B cell (primary cell): ENCODE data around the gene PRSS8. TPM values are rescaled to one million over a fixed set of nuclear protein-coding genes. Genes with fewer than 3 reads are reported as not detected.

Source experiments
- ATAC-seq: fragments of 200-7000 bp; cut with Tn5 transposase; one replicate; pipeline ENCODE4 v1.10.0; 2021; ENCODE audit warnings: low read depth, mild to moderate bottlenecking, moderate number of reproducible peaks, moderate library complexity
- CTCF ChIA-PET: fragments of 350-600 bp; sonication (Branson Sonifier 250); formaldehyde crosslinking; loops from one replicate; lab custom pipeline; 2021; ENCODE audit warnings: antibody characterized with exemption, inconsistent platforms; lab: Charles Lee
- POLR2A ChIA-PET: fragments of 350-600 bp; sonication (Branson Sonifier 250); formaldehyde crosslinking; loops from one replicate; lab custom pipeline; 2021; ENCODE audit warnings: antibody characterized with exemption; lab: Charles Lee
- DNase-seq: peaks from one replicate; pipeline ENCODE4 v3.0.0; 2013
- H2AFZ ChIP-seq: 2 replicates; pipeline ENCODE4 v1.6.1; 2012; ENCODE audit warnings: mild to moderate bottlenecking, low read depth, low read length; ENCODE audit not compliant: insufficient read depth, poor library complexity, severe bottlenecking
- H3K27ac ChIP-seq, 2 donors: 1 replicate in 1 of 2; 2 replicates in 1 of 2; pipeline ENCODE4 v1.5.1; 2012 to 2013; ENCODE audit warnings: low read length in 2 of 2, mild to moderate bottlenecking in 2 of 2, moderate library complexity in 1 of 2
- H3K27me3 ChIP-seq, 4 experiments: fragments of 200-600 bp in 1 of 4; sonication (generic) in 1 of 4; replicated peaks in 1 of 4; 1 replicate in 2 of 4; 2 replicates in 2 of 4; pipeline versions ENCODE4 v1.6.1 to v1.7.0; 2013 to 2016; ENCODE audit warnings: low read length in 3 of 4, mild to moderate bottlenecking in 2 of 4, mixed read lengths in 1 of 4, moderate library complexity in 1 of 4; ENCODE audit not compliant: insufficient read depth in 4 of 4, control insufficient read depth in 3 of 4; ENCODE audit errors: control extremely low read depth in 1 of 4
- H3K36me3 ChIP-seq, 2 experiments: replicated peaks in 1 of 2; 1 replicate in 1 of 2; 2 replicates in 1 of 2; pipeline versions ENCODE4 v1.6.1 to v1.7.1; 2013; ENCODE audit warnings: low read length in 1 of 2; ENCODE audit not compliant: insufficient read depth in 2 of 2, control insufficient read depth in 1 of 2; ENCODE audit errors: control extremely low read depth in 1 of 2, extremely low read depth in 1 of 2
- H3K4me1 ChIP-seq, 2 donors: fragments of 200-600 bp in 1 of 2; sonication (generic) in 1 of 2; 1 replicate in 1 of 2; 2 replicates in 1 of 2; pipeline versions ENCODE4 v1.5.1 to v1.6.1; 2013 to 2017; ENCODE audit warnings: low read length in 2 of 2; ENCODE audit not compliant: control insufficient read depth in 2 of 2, insufficient read depth in 2 of 2
- H3K4me2 ChIP-seq: replicated peaks from 2 replicates; pipeline ENCODE3; 2012; ENCODE audit warnings: mild to moderate bottlenecking, low read depth, low read length; ENCODE audit not compliant: poor library complexity, severe bottlenecking
- H3K4me3 ChIP-seq, 5 experiments: fragments of 200-600 bp in 1 of 5; sonication (generic) in 1 of 5; 1 replicate in 3 of 5; 2 replicates in 2 of 5; pipeline versions ENCODE4 v1.5.1 to v1.7.0; 2011 to 2016; ENCODE audit warnings: low read length in 4 of 5, mild to moderate bottlenecking in 4 of 5, low read depth in 2 of 5, control low read depth in 1 of 5, moderate library complexity in 1 of 5; ENCODE audit not compliant: insufficient read depth in 1 of 5; ENCODE audit errors: control extremely low read depth in 1 of 5, extremely low read depth in 1 of 5
- H3K79me2 ChIP-seq: fragments of 200-600 bp; sonication (generic); one replicate; pipeline ENCODE4 v1.6.0; 2016; ENCODE audit warnings: low read length; ENCODE audit not compliant: control insufficient read depth, insufficient read depth
- H3K9ac ChIP-seq: fragments of 200-600 bp; sonication (generic); 2 replicates; pipeline ENCODE4 v1.6.1; 2017; ENCODE audit warnings: mild to moderate bottlenecking, low read length, moderate library complexity
- H3K9me3 ChIP-seq, 3 donors: one replicate each; pipeline versions ENCODE4 v1.6.1 to v1.7.1; 2013; ENCODE audit warnings: low read length in 2 of 3; ENCODE audit not compliant: control insufficient read depth in 2 of 3, insufficient read depth in 1 of 3; ENCODE audit errors: control extremely low read depth in 1 of 3
- H4K20me1 ChIP-seq: 2 replicates; pipeline ENCODE4 v1.6.0; 2012; ENCODE audit warnings: mild to moderate bottlenecking, low read length; ENCODE audit not compliant: insufficient read depth, control insufficient read depth, poor library complexity, severe bottlenecking
- H3K27ac Mint-ChIP-seq: one replicate; pipeline ENCODE4 v1.8.0; 2021; ENCODE audit warnings: mixed read lengths
- H3K27me3 Mint-ChIP-seq: one replicate; pipeline ENCODE4 v1.8.0; 2021; ENCODE audit warnings: mixed read lengths
- H3K4me1 Mint-ChIP-seq: one replicate; pipeline ENCODE4 v1.8.0; 2021; ENCODE audit warnings: mixed read lengths
- H3K4me3 Mint-ChIP-seq: one replicate; pipeline ENCODE4 v1.8.0; 2021; ENCODE audit warnings: mixed read lengths
- H3K9me3 Mint-ChIP-seq: one replicate; pipeline ENCODE4 v1.8.0; 2022; ENCODE audit warnings: mixed read lengths; ENCODE audit not compliant: insufficient read depth
- CTCF ChIP-seq: fragments of 200-600 bp; IDR thresholded peaks from one replicate; pipeline ENCODE4 v1.8.0; 2022; ENCODE audit warnings: antibody characterized with exemption, mild to moderate bottlenecking
- EZH2 ChIP-seq: IDR thresholded peaks from 2 replicates; pipeline ENCODE4 v1.6.1; 2012; ENCODE audit warnings: borderline replicate concordance, low read depth, mild to moderate bottlenecking, moderate library complexity, low read length; ENCODE audit not compliant: insufficient read depth, poor library complexity, severe bottlenecking
- WGBS: methylation state at CpG from one replicate; pipeline ENCODE4 v1.1.5; 2013; ENCODE audit warnings: missing lambda C conversion rate; ENCODE audit not compliant: insufficient coverage; 5-methylcytosine and 5-hydroxymethylcytosine counted together
- intact Hi-C: fragments of 100-400 bp; cut with micrococcal nuclease; formaldehyde crosslinking; loops from one replicate; pipeline ENCODE4 v1.10.0; 2022
- polyA plus RNA-seq: library from polyadenylated mRNA; depleted of rRNA; stranded (reverse); fragments of >200 nt; gene quantifications from 2 replicates; pipeline ENCODE4 v1.2.3, GENCODE V29; 2012
- total RNA-seq, 2 donors: library from RNA; stranded (reverse); fragments of 120-200 nt in 1 of 2; gene quantifications; 1 replicate in 1 of 2; 2 replicates in 1 of 2; pipeline versions ENCODE4 v1.2.3 to v1.2.4, GENCODE V29; 2013 to 2022

The PRSS8 gene
- total and polyA plus RNA-seq, 2 donors (not counting 1 experiment from before 2014, with no cell fraction given) = not detected

GRCh38 chr16:31106509-31107464, 28.7 kb downstream of the PRSS8 start:
- intact Hi-C loops = loop anchor here (10.0 kb wide), 1 partner anchor 78 kb away; the partner anchor contains the start of gene FUS
- no peak for ATAC-seq
- 96% methylated on average over 21 of the region's 28 CpGs for WGBS
- H3K27ac Mint-ChIP-seq = no peak overlapping the region
- DNase-seq = no peak
- Histone ChIP-seq H4K20me1 (no peaks in the 10 kb centered on the region), H3K9ac (no peak overlapping the region), H3K4me3 (no peak overlapping the region), H3K9me3 (no peaks in the 10 kb centered on the region), H3K27ac (no peak overlapping the region), H2AFZ (no peak overlapping the region), H3K4me1 (peaks cover 7 to 18% of the 10 kb centered on the region in 2 donors), H3K79me2 (peaks cover 10% of the 10 kb centered on the region), H3K36me3 (peaks cover 0 to 21% of the 10 kb centered on the region in 2 experiments), H3K4me2 (no peak overlapping the region), H3K27me3 (no peaks in the 10 kb centered on the region)
- H3K4me3 Mint-ChIP-seq = peak overlapping the region; percentile 91
- H3K9me3 Mint-ChIP-seq = no peaks in the 10 kb centered on the region
- CTCF ChIA-PET = interaction anchor here (0.7 kb wide), 1 partner anchor 36 kb away, joined by 4 read pairs; no protein-coding TSS in a partner anchor
- POLR2A ChIA-PET = interaction anchor here (1.1 kb wide), 1 partner anchor 11 kb away, joined by 3 read pairs; the partner anchor contains the start of gene KAT8
- H3K27me3 Mint-ChIP-seq = no peaks in the 10 kb centered on the region
- TF ChIP-seq CTCF = no peak
- no peak for TF ChIP-seq EZH2
- H3K4me1 Mint-ChIP-seq = peaks cover 21% of the 10 kb centered on the region
